Germinal center (tissue), 1 donor: ENCODE measurements around the gene ZNF205.
A peak's percentile ranks its signal among the peaks of the same experiment; 100 is the strongest.

Experiments
- DNase-seq: peaks from one replicate; pipeline ENCODE4 v3.0.0; 2012; ENCODE audit warnings: mixed read lengths, low spot score

ZNF205 gene

GRCh38 chr16:3101018-3101840 lies 11.2 kb upstream of the ZNF205 start:
- peak; percentile 62 for DNase-seq

GRCh38 chr16:3101841-3102470 lies 10.4 kb upstream of the ZNF205 start:
- DNase-seq: no peak

- DNase-seq: peak; percentile 98
These were observed 6.0 kb upstream of the ZNF205 start for GRCh38 chr16:3106205-3106928.

GRCh38 chr16:3112881-3113574 lies 642 bp downstream of the ZNF205 start:
- no peak for DNase-seq

GRCh38 chr16:3113765-3114479 lies 1.5 kb downstream of the ZNF205 start:
- no peak for DNase-seq

DNA sequence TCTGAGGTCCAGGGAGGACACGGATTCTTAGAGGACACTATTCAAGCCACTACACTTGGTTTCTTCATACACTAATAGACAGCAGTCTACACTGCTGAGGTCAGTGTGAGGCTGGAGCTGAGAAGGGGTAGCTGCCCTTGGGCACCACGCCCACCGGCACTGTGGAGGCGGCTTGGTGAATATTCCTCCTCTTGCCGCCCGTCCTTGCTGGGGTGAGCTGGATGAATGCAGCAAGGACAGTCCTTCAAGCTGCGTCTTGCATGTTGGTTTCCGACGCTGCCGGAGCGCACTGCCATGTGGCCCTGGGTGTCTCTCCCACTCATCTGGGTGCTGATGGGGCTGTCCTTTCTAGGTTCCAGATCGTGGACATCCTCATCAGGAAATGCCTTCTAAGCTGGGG lies 2.6 kb downstream of the ZNF205 start:
- DNase-seq: no peak

DNA sequence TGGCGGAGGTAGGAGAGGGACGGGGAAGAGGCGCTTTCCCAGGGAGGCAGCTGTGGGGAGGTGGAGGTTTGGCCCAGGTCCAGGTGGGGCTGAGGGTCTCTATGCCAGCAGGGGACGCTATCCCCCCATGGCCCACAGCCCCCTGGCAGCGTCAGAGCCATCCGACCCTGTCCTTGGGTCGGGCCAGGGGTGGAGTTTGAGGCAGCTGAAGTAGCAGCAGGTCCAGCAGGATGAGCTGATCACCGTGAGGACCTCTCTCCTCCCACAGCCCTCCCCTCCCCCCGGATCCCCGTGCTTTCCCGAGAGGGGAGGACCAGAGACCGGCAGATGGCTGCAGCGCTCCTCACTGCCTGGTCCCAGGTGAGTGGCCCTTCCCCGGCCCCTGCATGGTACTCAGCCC lies 3.2 kb downstream of the ZNF205 start:
- no peak for DNase-seq

- DNase-seq: no peak
These were observed 5.9 kb downstream of the ZNF205 start for GRCh38 chr16:3118204-3118790.

DNA sequence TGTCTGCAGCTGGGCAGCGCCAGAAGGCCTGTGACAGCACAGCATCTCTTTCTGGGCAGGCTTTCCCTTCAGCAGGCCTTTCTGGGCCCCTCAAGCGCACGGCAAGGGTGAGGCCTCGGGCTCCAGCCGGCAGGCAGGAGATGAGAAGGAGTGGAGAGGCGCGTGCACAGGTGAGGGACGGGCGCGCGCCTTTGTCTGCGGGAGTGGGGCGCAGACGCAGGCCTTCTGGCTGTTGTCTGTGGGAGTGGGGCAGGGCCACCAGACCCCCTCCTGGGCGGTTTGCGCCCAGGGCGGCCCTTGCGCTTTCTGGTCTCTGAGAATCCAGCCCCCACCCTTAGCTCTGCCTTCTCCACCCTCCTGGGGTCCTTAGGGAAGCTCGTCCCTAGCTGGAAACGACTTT lies 6.5 kb downstream of the ZNF205 start:
- DNase-seq: no peak

- DNase-seq: no peak
These were observed 6.9 kb downstream of the ZNF205 start for GRCh38 chr16:3119286-3119685.

DNA sequence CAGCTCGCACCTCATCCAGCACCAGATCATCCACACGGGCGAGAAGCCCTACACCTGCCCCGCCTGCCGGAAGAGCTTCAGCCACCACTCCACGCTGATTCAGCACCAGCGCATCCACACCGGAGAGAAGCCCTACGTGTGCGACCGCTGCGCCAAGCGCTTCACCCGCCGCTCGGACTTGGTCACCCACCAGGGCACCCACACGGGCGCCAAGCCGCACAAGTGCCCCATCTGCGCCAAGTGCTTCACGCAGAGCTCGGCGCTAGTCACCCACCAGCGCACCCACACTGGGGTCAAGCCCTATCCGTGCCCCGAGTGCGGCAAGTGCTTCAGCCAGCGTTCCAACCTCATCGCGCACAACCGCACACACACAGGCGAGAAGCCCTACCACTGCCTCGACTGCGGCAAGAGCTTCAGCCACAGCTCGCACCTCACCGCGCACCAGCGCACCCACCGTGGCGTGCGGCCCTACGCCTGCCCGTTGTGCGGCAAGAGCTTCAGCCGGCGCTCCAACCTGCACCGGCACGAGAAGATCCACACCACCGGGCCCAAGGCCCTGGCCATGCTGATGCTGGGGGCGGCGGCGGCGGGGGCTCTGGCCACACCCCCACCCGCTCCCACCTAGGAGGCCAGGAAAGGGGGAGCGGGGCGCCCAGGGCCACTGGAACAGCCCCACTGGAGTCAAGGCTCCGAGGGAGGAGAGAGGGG lies 7.5 kb downstream of the ZNF205 start:
- no peak for DNase-seq

DNA sequence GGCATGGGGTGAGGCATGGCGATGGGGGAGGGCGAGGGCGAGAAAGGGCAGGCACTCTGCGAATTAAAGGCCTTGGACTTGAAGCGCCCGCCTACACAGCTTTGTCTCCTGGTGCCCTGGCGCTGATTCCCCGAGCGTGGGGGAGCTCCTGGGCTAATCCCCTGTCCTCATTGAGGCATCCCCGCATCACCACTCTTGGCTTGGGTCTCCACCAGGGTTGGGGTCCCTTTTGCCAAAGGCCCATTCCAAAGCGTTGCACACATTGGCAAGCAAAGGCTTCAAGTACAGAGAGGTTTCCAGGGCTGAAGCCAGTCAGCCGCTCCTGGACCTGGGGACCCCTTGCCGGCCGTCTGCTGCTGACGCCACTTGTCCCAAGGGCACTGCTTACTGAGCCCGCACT lies 8.0 kb downstream of the ZNF205 start:
- DNase-seq: no peak

DNA sequence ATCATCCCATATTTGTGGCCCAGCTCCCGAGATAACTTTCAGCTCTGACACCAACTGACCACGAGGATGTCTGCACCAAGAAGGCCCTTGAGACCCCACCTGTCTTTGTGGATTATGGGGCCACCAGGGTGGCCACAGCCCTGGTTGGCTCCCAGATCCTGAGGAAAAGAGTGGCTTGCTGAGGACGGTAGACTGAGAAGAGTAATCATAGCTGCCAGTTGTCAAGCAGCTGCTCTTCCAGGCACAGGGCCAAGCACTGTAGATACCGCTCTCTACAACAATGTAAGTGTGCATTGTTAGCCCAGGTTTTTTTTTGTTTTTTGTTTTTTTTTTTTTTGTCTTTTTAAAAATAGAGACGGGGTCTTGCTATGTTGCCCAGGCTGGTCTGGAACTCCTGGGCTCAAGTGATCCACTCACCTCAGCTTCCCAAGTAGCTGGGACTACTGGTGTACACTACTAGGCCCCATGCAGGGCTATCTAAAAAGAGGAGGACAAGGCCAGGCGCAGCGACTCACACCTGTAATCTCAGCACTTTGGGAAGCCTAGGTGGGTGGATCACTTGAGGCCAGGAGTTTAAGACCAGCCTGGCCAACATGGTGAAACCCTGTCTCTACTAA lies 9.6 kb downstream of the ZNF205 start:
- DNase-seq: no peak

- no peak for DNase-seq
These were observed 10.7 kb downstream of the ZNF205 start for GRCh38 chr16:3122926-3123570.

GRCh38 chr16:3123986-3124886 lies 11.8 kb downstream of the ZNF205 start:
- peak; percentile 91 for DNase-seq

GRCh38 chr16:3127745-3128144 lies 15.4 kb downstream of the ZNF205 start:
- DNase-seq: no peak

DNA sequence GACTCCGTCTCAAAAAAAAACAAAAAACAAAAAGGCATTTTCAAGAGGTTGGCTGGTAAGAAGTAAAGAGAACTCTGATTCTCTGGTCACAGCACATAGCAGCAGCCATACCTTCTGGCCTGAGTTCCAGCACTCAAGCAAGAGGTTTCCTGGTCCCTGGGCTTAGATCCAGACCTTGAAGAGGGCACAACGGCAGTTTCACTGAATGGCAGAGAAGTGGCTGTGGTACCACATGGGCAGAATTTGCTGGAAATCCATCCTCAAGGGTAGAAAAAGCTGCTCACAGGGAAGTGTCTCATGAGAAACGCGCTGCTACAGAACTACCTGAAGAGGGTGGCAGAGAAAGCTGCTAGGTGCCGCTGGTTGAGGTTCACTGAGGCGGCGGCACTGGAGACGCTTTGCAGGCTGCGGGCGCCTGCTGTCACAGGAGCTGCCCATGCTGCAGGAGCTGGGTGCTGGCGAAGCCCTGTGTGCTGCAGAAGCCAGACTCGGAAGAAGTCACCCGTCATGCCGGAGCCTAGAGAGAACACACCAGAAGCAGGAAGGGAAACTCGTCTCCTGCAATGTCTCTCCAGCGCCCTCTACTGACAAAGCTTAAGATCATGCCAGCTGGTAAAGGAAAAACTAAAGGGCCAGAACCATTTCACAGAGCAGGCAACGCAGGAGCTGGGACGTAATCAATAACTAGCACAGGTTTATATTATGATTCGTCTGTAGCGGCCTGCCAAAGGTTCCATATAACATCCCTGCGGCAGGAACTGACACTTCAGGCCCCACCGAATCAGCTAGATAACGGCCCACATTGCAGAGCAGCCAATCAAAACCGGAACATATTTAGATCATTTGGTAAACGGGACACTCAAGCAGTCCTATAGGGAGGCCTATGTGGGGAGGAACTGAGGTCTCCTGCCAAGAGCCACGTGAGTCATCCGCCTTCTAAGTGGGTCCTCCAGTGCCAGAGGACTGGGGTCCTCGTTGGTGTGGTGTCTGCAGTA lies 17.0 kb downstream of the ZNF205 start:
- peak; percentile 50 for DNase-seq
